Astrocyte (in vitro differentiated cells and primary cell): ENCODE measurements around the gene DSP.

Experiments
- CTCF ChIP-seq: IDR thresholded peaks from 2 replicates; pipeline ENCODE4 v1.5.1; 2011; ENCODE audit warnings: low read depth, mild to moderate bottlenecking, inconsistent platforms, low read length, moderate library complexity; ENCODE audit not compliant: insufficient read depth
- EZH2 ChIP-seq: IDR thresholded peaks from 2 replicates; pipeline ENCODE4 v1.6.1; 2012; ENCODE audit warnings: mild to moderate bottlenecking, low read length, inconsistent platforms; ENCODE audit not compliant: insufficient read depth

- no peak for TF ChIP-seq CTCF
- TF ChIP-seq EZH2 = no peak
Observed at GRCh38 chr6:7540595-7540994, 876 bp upstream of the DSP start.
